Neural progenitor cell (in vitro differentiated cells): ENCODE measurements around the gene MZT2B. TPM values are rescaled to one million over a fixed set of nuclear protein-coding genes. Genes with fewer than 3 reads are reported as not detected.
"Not testable (repeated sequence)": the region's sequence is repeated elsewhere in the genome, so short reads cannot be mapped to it uniquely, and the experiment has no call there.

ENCODE experiments used
- DNase-seq: peaks from one replicate; pipeline ENCODE4 v3.0.0-alpha.2; 2016; ENCODE audit warnings: low spot score
- H2AFZ ChIP-seq: fragments of 200-600 bp; sonication (generic); replicated peaks from 2 replicates; pipeline ENCODE4 v1.6.1; 2016; ENCODE audit warnings: antibody characterized with exemption
- H3F3A ChIP-seq: fragments of 200-600 bp; sonication (generic); 2 replicates; pipeline ENCODE4 v1.6.1; 2016; ENCODE audit warnings: antibody characterized with exemption, low read depth
- H3K27ac ChIP-seq: fragments of 200-600 bp; sonication (generic); 2 replicates; pipeline ENCODE4 v1.5.1; 2016; ENCODE audit warnings: mild to moderate bottlenecking
- H3K27me3 ChIP-seq: fragments of 200-600 bp; sonication (generic); 2 replicates; pipeline ENCODE4 v1.6.1; 2016; ENCODE audit warnings: mild to moderate bottlenecking, moderate library complexity
- H3K36me3 ChIP-seq: fragments of 200-600 bp; sonication (generic); 2 replicates; pipeline ENCODE4 v1.5.1; 2016
- H3K4me1 ChIP-seq: fragments of 200-600 bp; sonication (generic); 2 replicates; pipeline ENCODE4 v1.6.1; 2016; ENCODE audit warnings: mixed run types
- H3K4me2 ChIP-seq: fragments of 200-600 bp; sonication (generic); 2 replicates; pipeline ENCODE4 v1.6.1; 2016
- H3K4me3 ChIP-seq: fragments of 200-600 bp; sonication (generic); 2 replicates; pipeline ENCODE4 v1.5.1; 2016
- H3K79me2 ChIP-seq: fragments of 200-600 bp; sonication (generic); 2 replicates; pipeline ENCODE4 v1.6.1; 2016; ENCODE audit warnings: low read depth
- H3K9ac ChIP-seq: fragments of 200-600 bp; sonication (generic); 2 replicates; pipeline ENCODE4 v1.6.1; 2016
- H3K9me3 ChIP-seq: fragments of 200-600 bp; sonication (generic); 2 replicates; pipeline ENCODE4 v1.5.1; 2016; ENCODE audit warnings: low read depth
- H4K20me1 ChIP-seq: fragments of 200-600 bp; sonication (generic); 2 replicates; pipeline ENCODE4 v1.6.1; 2016; ENCODE audit warnings: low read depth
- H3K27ac Mint-ChIP-seq: 3 replicates; pipeline ENCODE4 v1.8.0; 2021; ENCODE audit warnings: mixed read lengths
- H3K27me3 Mint-ChIP-seq: 2 replicates; pipeline ENCODE4 v1.8.0; 2022; ENCODE audit warnings: low read depth, mild to moderate bottlenecking, inconsistent platforms, moderate library complexity, mixed read lengths; ENCODE audit not compliant: insufficient read depth
- H3K36me3 Mint-ChIP-seq: 3 replicates; pipeline ENCODE4 v1.8.0; 2021; ENCODE audit warnings: mixed read lengths
- H3K4me1 Mint-ChIP-seq: 3 replicates; pipeline ENCODE4 v1.8.0; 2021; ENCODE audit warnings: mixed read lengths
- H3K4me3 Mint-ChIP-seq: 3 replicates; pipeline ENCODE4 v1.8.0; 2021; ENCODE audit warnings: mild to moderate bottlenecking, moderate library complexity, mixed read lengths
- H3K9me3 Mint-ChIP-seq: 3 replicates; pipeline ENCODE4 v1.8.0; 2020; ENCODE audit warnings: mixed read lengths
- CTCF ChIP-seq: fragments of 200-600 bp; sonication (generic); IDR thresholded peaks from 2 replicates; pipeline ENCODE4 v1.5.1; 2017; ENCODE audit warnings: antibody characterized with exemption, mild to moderate bottlenecking
- EZH2 ChIP-seq: fragments of 200-600 bp; sonication (generic); IDR thresholded peaks from 2 replicates; pipeline ENCODE4 v1.6.1; 2017; ENCODE audit warnings: antibody characterized with exemption, mild to moderate bottlenecking, moderate library complexity
- EZH2phosphoT487 ChIP-seq: fragments of 200-600 bp; sonication (generic); IDR thresholded peaks from 2 replicates; pipeline ENCODE4 v1.6.1; 2017; ENCODE audit warnings: antibody characterized with exemption
- total RNA-seq: library from RNA; depleted of rRNA; stranded (reverse); fragments of >200 nt; gene quantifications from 2 replicates; pipeline ENCODE4 v1.2.3, GENCODE V29; 2015; ENCODE audit warnings: low replicate concordance

Gene MZT2B
- total RNA-seq, 1 donor from 2014 or later = 21.4 TPM

GRCh38 chr2:130148515-130148914, 33.5 kb upstream of the MZT2B start:
- not testable (repeated sequence) for H3K27ac Mint-ChIP-seq

GRCh38 chr2:130150181-130151144, 31.6 kb upstream of the MZT2B start:
- no peaks in the 10 kb centered on the region for H3K4me1 ChIP-seq
- Mint-ChIP-seq H3K36me3 (peaks cover 2% of the 10 kb centered on the region), H3K9me3 (no peaks in the 10 kb centered on the region), H3K4me1 (no peaks in the 10 kb centered on the region), H3K27me3 (peaks cover 5% of the 10 kb centered on the region), H3K4me3 (no peak overlapping the region), H3K27ac (no peak overlapping the region)
- DNase-seq = no peak
- no peak overlapping the region for H2AFZ ChIP-seq
- H3K4me3 ChIP-seq = no peak overlapping the region
- H3F3A ChIP-seq = peaks cover 4% of the 10 kb centered on the region
- H3K4me2 ChIP-seq = no peak overlapping the region
- no peaks in the 10 kb centered on the region for H3K27me3 ChIP-seq
- H3K36me3 ChIP-seq = no peaks in the 10 kb centered on the region
- TF ChIP-seq EZH2phosphoT487 (no peak), CTCF (no peak), EZH2 (no peak)
- no peak overlapping the region for H3K27ac ChIP-seq
- H3K9me3 ChIP-seq = no peaks in the 10 kb centered on the region
- H3K9ac ChIP-seq = no peak overlapping the region
- peaks cover 6% of the 10 kb centered on the region for H3K79me2 ChIP-seq
- H4K20me1 ChIP-seq = peaks cover 27% of the 10 kb centered on the region

More at GRCh38 chr2:130148515-130148914, 33.5 kb upstream of the MZT2B start:
- not testable (repeated sequence) for H3K4me2 ChIP-seq, H3K4me3 ChIP-seq, H3K27me3 Mint-ChIP-seq, H3K36me3 ChIP-seq, DNase-seq, H2AFZ ChIP-seq, H3K9ac ChIP-seq, H3K4me1 ChIP-seq, H3K9me3 Mint-ChIP-seq, H3K4me3 Mint-ChIP-seq, H3K79me2 ChIP-seq, H3K27ac ChIP-seq, H3K27me3 ChIP-seq, H3K9me3 ChIP-seq, H3K36me3 Mint-ChIP-seq, H3K4me1 Mint-ChIP-seq
- Histone ChIP-seq H3F3A (peaks cover 16% of the 10 kb centered on the region), H4K20me1 (peaks cover 32% of the 10 kb centered on the region)

- not testable (repeated sequence) for H3K27me3 ChIP-seq, H3K9ac ChIP-seq, H2AFZ ChIP-seq, H3K9me3 Mint-ChIP-seq, H3K4me3 ChIP-seq, H3K36me3 Mint-ChIP-seq, H3K4me3 Mint-ChIP-seq, H3K27ac Mint-ChIP-seq, H3K4me1 Mint-ChIP-seq, DNase-seq, H3K27me3 Mint-ChIP-seq, H3K4me2 ChIP-seq, H3K79me2 ChIP-seq, H3K4me1 ChIP-seq, H3K36me3 ChIP-seq, H3F3A ChIP-seq, H3K27ac ChIP-seq, H3K9me3 ChIP-seq
- peaks cover 27% of the 10 kb centered on the region for H4K20me1 ChIP-seq
Observed at GRCh38 chr2:130151145-130151512, 30.9 kb upstream of the MZT2B start.

- DNase-seq, H3K36me3 ChIP-seq: not testable (repeated sequence)
Observed at GRCh38 chr2:130152136-130152815, 29.8 kb upstream of the MZT2B start.

More at GRCh38 chr2:130152136-130152815, 29.8 kb upstream of the MZT2B start:
- H3K27me3 ChIP-seq, H2AFZ ChIP-seq, H3K4me1 ChIP-seq, H3K27me3 Mint-ChIP-seq, H3K79me2 ChIP-seq, H3K36me3 Mint-ChIP-seq, H3K9ac ChIP-seq, H3K4me1 Mint-ChIP-seq, H3F3A ChIP-seq, H3K4me2 ChIP-seq, H3K4me3 Mint-ChIP-seq, H3K27ac Mint-ChIP-seq, H3K27ac ChIP-seq, H3K9me3 ChIP-seq, H3K9me3 Mint-ChIP-seq, H3K4me3 ChIP-seq: not testable (repeated sequence)
- peaks cover 25% of the 10 kb centered on the region for H4K20me1 ChIP-seq
